OCI-LY1 (cell line): ENCODE data around the gene EFCAB5.

Experiments
- EZH2 ChIP-seq: fragments of 200-600 bp; sonication (generic), shearing (Covaris generic); IDR thresholded peaks from 2 replicates; pipeline ENCODE4 v1.8.0; 2017; ENCODE audit warnings: borderline replicate concordance, mixed run types, mild to moderate bottlenecking, antibody characterized with exemption, low read length, moderate library complexity, mixed read lengths
- TF ChIP-seq, protein P1 (sequence below): fragments of 200-600 bp; sonication (generic), shearing (Covaris generic); IDR thresholded peaks from 2 replicates; pipeline ENCODE4 v1.5.1; 2017; ENCODE audit warnings: mild to moderate bottlenecking, antibody characterized with exemption, low read length, moderate library complexity, mixed read lengths

DNA sequence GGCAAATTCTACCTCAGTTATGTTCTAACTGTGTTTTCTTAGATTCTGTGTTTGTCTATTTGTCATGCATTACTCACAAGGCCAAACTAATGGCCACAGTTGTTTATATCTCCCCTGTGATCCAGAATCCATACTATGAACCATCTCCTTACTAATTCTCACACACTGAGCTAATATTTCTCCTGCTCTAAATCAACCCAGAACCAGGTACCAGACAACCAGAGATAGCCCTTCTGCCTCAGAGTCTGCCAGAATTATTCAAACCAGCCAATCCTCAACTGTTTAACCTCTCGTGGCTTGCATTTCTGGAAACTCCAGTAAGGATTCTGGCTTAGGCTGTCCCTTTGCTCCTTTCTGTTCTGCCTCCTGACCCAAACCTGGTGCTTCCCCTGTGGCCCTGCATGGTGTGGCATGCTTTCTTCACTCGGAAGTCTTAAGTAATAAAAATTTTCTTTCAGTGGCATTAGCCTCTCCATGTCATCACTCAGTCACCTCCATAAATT, 59.4 kb downstream of the EFCAB5 start:
- TF ChIP-seq, protein P1, sequence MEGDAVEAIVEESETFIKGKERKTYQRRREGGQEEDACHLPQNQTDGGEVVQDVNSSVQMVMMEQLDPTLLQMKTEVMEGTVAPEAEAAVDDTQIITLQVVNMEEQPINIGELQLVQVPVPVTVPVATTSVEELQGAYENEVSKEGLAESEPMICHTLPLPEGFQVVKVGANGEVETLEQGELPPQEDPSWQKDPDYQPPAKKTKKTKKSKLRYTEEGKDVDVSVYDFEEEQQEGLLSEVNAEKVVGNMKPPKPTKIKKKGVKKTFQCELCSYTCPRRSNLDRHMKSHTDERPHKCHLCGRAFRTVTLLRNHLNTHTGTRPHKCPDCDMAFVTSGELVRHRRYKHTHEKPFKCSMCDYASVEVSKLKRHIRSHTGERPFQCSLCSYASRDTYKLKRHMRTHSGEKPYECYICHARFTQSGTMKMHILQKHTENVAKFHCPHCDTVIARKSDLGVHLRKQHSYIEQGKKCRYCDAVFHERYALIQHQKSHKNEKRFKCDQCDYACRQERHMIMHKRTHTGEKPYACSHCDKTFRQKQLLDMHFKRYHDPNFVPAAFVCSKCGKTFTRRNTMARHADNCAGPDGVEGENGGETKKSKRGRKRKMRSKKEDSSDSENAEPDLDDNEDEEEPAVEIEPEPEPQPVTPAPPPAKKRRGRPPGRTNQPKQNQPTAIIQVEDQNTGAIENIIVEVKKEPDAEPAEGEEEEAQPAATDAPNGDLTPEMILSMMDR, result no peak
- no peak for TF ChIP-seq EZH2
